Endothelial cell (in vitro differentiated cells): ENCODE results near the gene RBM33. TPM values are rescaled to one million over a fixed set of nuclear protein-coding genes. Genes with fewer than 3 reads are reported as not detected.

Source experiments
- DNase-seq: peaks from one replicate; pipeline ENCODE4 v3.0.0; 2021; ENCODE audit warnings: low spot score
- H3K27ac Mint-ChIP-seq: one replicate; pipeline ENCODE4 v1.8.0; 2021; ENCODE audit warnings: mixed read lengths, inconsistent platforms; ENCODE audit not compliant: unreplicated experiment
- H3K27me3 Mint-ChIP-seq: one replicate; pipeline ENCODE4 v1.8.0; 2021; ENCODE audit warnings: mild to moderate bottlenecking, moderate library complexity, mixed read lengths, inconsistent platforms; ENCODE audit not compliant: unreplicated experiment
- H3K36me3 Mint-ChIP-seq: one replicate; pipeline ENCODE4 v1.8.0; 2021; ENCODE audit warnings: mild to moderate bottlenecking, low read depth, mixed read lengths, inconsistent platforms; ENCODE audit not compliant: unreplicated experiment
- H3K4me1 Mint-ChIP-seq: one replicate; pipeline ENCODE4 v1.8.0; 2021; ENCODE audit warnings: mild to moderate bottlenecking, mixed read lengths, inconsistent platforms; ENCODE audit not compliant: unreplicated experiment
- H3K4me3 Mint-ChIP-seq: one replicate; pipeline ENCODE4 v1.8.0; 2021; ENCODE audit warnings: mild to moderate bottlenecking, mixed read lengths, inconsistent platforms; ENCODE audit not compliant: unreplicated experiment
- H3K9me3 Mint-ChIP-seq: one replicate; pipeline ENCODE4 v1.8.0; 2021; ENCODE audit warnings: mixed read lengths, inconsistent platforms; ENCODE audit not compliant: unreplicated experiment
- CTCF ChIP-seq: fragments of 200-600 bp; sonication (generic); IDR thresholded peaks from one replicate; pipeline ENCODE4 v1.5.0; 2021; ENCODE audit warnings: antibody characterized with exemption; ENCODE audit not compliant: unreplicated experiment
- total RNA-seq: library from RNA; stranded (reverse); fragmentation: NEBNext Ultra II Directional; extraction: Animal tissue kit (Norgen Biotek cat#: 25700); gene quantifications from one replicate; pipeline ENCODE4 v1.2.1, GENCODE V29; 2021; ENCODE audit not compliant: unreplicated experiment

Gene RBM33
- total RNA-seq, 1 donor from 2014 or later = 65.3 TPM

- TF ChIP-seq CTCF = no peak
- Mint-ChIP-seq H3K9me3 (no peaks in the 10 kb centered on the region), H3K4me3 (no peak overlapping the region), H3K27ac (no peak overlapping the region), H3K27me3 (no peaks in the 10 kb centered on the region), H3K36me3 (peaks cover 5% of the 10 kb centered on the region), H3K4me1 (peaks cover 24% of the 10 kb centered on the region)
- no peak for DNase-seq
Observed at GRCh38 chr7:155670521-155670920, 26.1 kb downstream of the RBM33 start.

- peaks cover 5% of the 10 kb centered on the region for H3K36me3 Mint-ChIP-seq
- H3K9me3 Mint-ChIP-seq = no peaks in the 10 kb centered on the region
- TF ChIP-seq CTCF = no peak
- H3K27ac Mint-ChIP-seq = no peak overlapping the region
- no peak for DNase-seq
- no peak overlapping the region for H3K4me3 Mint-ChIP-seq
- H3K27me3 Mint-ChIP-seq = no peaks in the 10 kb centered on the region
- peaks cover 24% of the 10 kb centered on the region for H3K4me1 Mint-ChIP-seq
Observed at GRCh38 chr7:155674556-155674955, 30.1 kb downstream of the RBM33 start.

- Mint-ChIP-seq H3K4me3 (no peak overlapping the region), H3K27me3 (no peaks in the 10 kb centered on the region), H3K9me3 (no peaks in the 10 kb centered on the region), H3K4me1 (peaks cover 16% of the 10 kb centered on the region), H3K36me3 (peaks cover 5% of the 10 kb centered on the region), H3K27ac (peak overlapping the region; percentile 52)
- DNase-seq = no peak
- no peak for TF ChIP-seq CTCF
Observed at GRCh38 chr7:155676052-155676451, 31.6 kb downstream of the RBM33 start.

- H3K9me3 Mint-ChIP-seq = no peaks in the 10 kb centered on the region
- H3K4me1 Mint-ChIP-seq = peaks cover 16% of the 10 kb centered on the region
- no peak overlapping the region for H3K4me3 Mint-ChIP-seq
- no peak overlapping the region for H3K27ac Mint-ChIP-seq
- TF ChIP-seq CTCF = no peak
- no peak for DNase-seq
- H3K36me3 Mint-ChIP-seq = peaks cover 9% of the 10 kb centered on the region
- no peaks in the 10 kb centered on the region for H3K27me3 Mint-ChIP-seq
Observed at GRCh38 chr7:155677688-155678087, 33.2 kb downstream of the RBM33 start.

- H3K9me3 Mint-ChIP-seq = no peaks in the 10 kb centered on the region
- peaks cover 3% of the 10 kb centered on the region for H3K27me3 Mint-ChIP-seq
- peaks cover 16% of the 10 kb centered on the region for H3K36me3 Mint-ChIP-seq
- DNase-seq = no peak
- H3K4me1 Mint-ChIP-seq = peaks cover 12% of the 10 kb centered on the region
- no peak overlapping the region for H3K4me3 Mint-ChIP-seq
- no peak overlapping the region for H3K27ac Mint-ChIP-seq
- TF ChIP-seq CTCF = no peak
Observed at GRCh38 chr7:155680124-155680523, 35.7 kb downstream of the RBM33 start.
